HG03135 (cell line): ENCODE measurements around the gene XPO1.
A peak's percentile ranks its signal among the peaks of the same experiment; 100 is the strongest.
"Not testable (repeated sequence)": the region's sequence is repeated elsewhere in the genome, so short reads cannot be mapped to it uniquely, and the experiment has no call there.

Experiments
- ATAC-seq: cut with Tn5 transposase; IDR thresholded peaks from one replicate; pipeline ENCODE4 v1.9.1; 2021; ENCODE audit warnings: mild to moderate bottlenecking, moderate library complexity; ENCODE audit not compliant: unreplicated experiment

The XPO1 gene

GRCh38 chr2:61535449-61535848 is 2.7 kb downstream of the XPO1 start:
- ATAC-seq, result no peak

GRCh38 chr2:61534926-61535325 is 3.2 kb downstream of the XPO1 start:
- ATAC-seq, result no peak

- ATAC-seq, result no peak
These were observed 7.4 kb downstream of the XPO1 start for GRCh38 chr2:61530749-61531148.

- ATAC-seq, result no peak
These were observed 8.0 kb downstream of the XPO1 start for GRCh38 chr2:61529944-61530735.

GRCh38 chr2:61520261-61520660 is 17.9 kb downstream of the XPO1 start:
- ATAC-seq, result no peak

GRCh38 chr2:61512768-61513398 is 25.3 kb downstream of the XPO1 start:
- ATAC-seq, result no peak

- ATAC-seq, result no peak
These were observed 27.2 kb downstream of the XPO1 start for GRCh38 chr2:61510674-61511671.

- no peak for ATAC-seq
These were observed 33.2 kb downstream of the XPO1 start for GRCh38 chr2:61504949-61505348.

GRCh38 chr2:61499060-61499459 is 39.1 kb downstream of the XPO1 start:
- ATAC-seq, result no peak

- no peak for ATAC-seq
These were observed 44.6 kb downstream of the XPO1 start for GRCh38 chr2:61493523-61493942.

GRCh38 chr2:61492476-61492875 is 45.7 kb downstream of the XPO1 start:
- no peak for ATAC-seq

- no peak for ATAC-seq
These were observed 52.9 kb downstream of the XPO1 start for GRCh38 chr2:61485281-61485680.

GRCh38 chr2:61478086-61478485 is 60.1 kb downstream of the XPO1 start:
- ATAC-seq, result no peak

- ATAC-seq, result not testable (repeated sequence)
These were observed 61.1 kb downstream of the XPO1 start for GRCh38 chr2:61476929-61477589.

- ATAC-seq, result peak; percentile 10
These were observed 66.0 kb downstream of the XPO1 start for GRCh38 chr2:61471905-61472805.

GRCh38 chr2:61470965-61471904 is 66.9 kb downstream of the XPO1 start, which contains the start of gene USP34:
TSS of gene USP34 (minus strand) at chr2:61471087. CDS start at chr2:61470692, 395 bp downstream.
- ATAC-seq, result peak; percentile 81

GRCh38 chr2:61470122-61470951 is 67.8 kb downstream of the XPO1 start:
- peak; percentile 24 for ATAC-seq
